ENCODE results near the gene PANX2. TPM values are rescaled to one million over a fixed set of nuclear protein-coding genes. Genes with fewer than 3 reads are reported as not detected.

PANX2 gene
- total and polyA plus RNA-seq, 2 of the 13 experiments (the other 11 are each of a cell fraction or from before 2014, with no cell fraction given), result 0.15 to 1.1 TPM

- TF ChIP-seq, protein P1, sequence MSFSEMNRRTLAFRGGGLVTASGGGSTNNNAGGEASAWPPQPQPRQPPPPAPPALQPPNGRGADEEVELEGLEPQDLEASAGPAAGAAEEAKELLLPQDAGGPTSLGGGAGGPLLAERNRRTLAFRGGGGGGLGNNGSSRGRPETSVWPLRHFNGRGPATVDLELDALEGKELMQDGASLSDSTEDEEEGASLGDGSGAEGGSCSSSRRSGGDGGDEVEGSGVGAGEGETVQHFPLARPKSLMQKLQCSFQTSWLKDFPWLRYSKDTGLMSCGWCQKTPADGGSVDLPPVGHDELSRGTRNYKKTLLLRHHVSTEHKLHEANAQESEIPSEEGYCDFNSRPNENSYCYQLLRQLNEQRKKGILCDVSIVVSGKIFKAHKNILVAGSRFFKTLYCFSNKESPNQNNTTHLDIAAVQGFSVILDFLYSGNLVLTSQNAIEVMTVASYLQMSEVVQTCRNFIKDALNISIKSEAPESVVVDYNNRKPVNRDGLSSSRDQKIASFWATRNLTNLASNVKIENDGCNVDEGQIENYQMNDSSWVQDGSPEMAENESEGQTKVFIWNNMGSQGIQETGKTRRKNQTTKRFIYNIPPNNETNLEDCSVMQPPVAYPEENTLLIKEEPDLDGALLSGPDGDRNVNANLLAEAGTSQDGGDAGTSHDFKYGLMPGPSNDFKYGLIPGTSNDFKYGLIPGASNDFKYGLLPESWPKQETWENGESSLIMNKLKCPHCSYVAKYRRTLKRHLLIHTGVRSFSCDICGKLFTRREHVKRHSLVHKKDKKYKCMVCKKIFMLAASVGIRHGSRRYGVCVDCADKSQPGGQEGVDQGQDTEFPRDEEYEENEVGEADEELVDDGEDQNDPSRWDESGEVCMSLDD (CRISPR knock-in tag; IDR thresholded peaks at IDR 0.05; ENCODE audit: borderline replicate concordance), result peak; percentile 66; the same call in 1 of the 2 replicates
- TF ChIP-seq ZNF205 (CRISPR knock-in tag; IDR thresholded peaks at IDR 0.05), result no peak
- TF ChIP-seq ZNF800 (CRISPR knock-in tag; IDR thresholded peaks at IDR 0.05), result peak; percentile 87; the same call in 1 of the 2 replicates
- TF ChIP-seq, protein P2, sequence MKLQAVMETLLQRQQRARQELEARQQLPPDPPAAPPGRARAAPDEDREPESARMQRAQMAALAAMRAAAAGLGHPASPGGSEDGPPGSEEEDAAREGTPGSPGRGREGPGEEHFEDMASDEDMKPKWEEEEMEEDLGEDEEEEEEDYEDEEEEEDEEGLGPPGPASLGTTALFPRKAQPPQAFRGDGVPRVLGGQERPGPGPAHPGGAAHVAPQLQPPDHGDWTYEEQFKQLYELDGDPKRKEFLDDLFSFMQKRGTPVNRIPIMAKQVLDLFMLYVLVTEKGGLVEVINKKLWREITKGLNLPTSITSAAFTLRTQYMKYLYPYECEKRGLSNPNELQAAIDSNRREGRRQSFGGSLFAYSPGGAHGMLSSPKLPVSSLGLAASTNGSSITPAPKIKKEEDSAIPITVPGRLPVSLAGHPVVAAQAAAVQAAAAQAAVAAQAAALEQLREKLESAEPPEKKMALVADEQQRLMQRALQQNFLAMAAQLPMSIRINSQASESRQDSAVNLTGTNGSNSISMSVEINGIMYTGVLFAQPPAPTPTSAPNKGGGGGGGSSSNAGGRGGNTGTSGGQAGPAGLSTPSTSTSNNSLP (IDR thresholded peaks at IDR 0.05; ENCODE audit: low read depth, low read length), result no peak
- no peak for TF ChIP-seq NKX3-1 (CRISPR knock-in tag; IDR thresholded peaks at IDR 0.05)
- TF ChIP-seq NPAS2 (CRISPR knock-in tag; IDR thresholded peaks at IDR 0.05; ENCODE audit: borderline replicate concordance), result no peak
- TF ChIP-seq, protein P3, sequence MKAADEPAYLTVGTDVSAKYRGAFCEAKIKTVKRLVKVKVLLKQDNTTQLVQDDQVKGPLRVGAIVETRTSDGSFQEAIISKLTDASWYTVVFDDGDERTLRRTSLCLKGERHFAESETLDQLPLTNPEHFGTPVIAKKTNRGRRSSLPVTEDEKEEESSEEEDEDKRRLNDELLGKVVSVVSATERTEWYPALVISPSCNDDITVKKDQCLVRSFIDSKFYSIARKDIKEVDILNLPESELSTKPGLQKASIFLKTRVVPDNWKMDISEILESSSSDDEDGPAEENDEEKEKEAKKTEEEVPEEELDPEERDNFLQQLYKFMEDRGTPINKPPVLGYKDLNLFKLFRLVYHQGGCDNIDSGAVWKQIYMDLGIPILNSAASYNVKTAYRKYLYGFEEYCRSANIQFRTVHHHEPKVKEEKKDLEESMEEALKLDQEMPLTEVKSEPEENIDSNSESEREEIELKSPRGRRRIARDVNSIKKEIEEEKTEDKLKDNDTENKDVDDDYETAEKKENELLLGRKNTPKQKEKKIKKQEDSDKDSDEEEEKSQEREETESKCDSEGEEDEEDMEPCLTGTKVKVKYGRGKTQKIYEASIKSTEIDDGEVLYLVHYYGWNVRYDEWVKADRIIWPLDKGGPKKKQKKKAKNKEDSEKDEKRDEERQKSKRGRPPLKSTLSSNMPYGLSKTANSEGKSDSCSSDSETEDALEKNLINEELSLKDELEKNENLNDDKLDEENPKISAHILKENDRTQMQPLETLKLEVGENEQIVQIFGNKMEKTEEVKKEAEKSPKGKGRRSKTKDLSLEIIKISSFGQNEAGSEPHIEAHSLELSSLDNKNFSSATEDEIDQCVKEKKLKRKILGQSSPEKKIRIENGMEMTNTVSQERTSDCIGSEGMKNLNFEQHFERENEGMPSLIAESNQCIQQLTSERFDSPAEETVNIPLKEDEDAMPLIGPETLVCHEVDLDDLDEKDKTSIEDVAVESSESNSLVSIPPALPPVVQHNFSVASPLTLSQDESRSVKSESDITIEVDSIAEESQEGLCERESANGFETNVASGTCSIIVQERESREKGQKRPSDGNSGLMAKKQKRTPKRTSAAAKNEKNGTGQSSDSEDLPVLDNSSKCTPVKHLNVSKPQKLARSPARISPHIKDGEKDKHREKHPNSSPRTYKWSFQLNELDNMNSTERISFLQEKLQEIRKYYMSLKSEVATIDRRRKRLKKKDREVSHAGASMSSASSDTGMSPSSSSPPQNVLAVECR (CRISPR knock-in tag; IDR thresholded peaks at IDR 0.05; ENCODE audit: borderline replicate concordance), result peak; percentile 31; the same call in 1 of the 2 replicates
- no peak for TF ChIP-seq AGO1 (IDR thresholded peaks at IDR 0.05; ENCODE audit: low read depth, low read length, poor library complexity, severe bottlenecking)
- no peak for TF ChIP-seq CENPBD1 (CRISPR knock-in tag; IDR thresholded peaks at IDR 0.05; ENCODE audit: borderline replicate concordance, low read depth)
- no peak for TF ChIP-seq BRD4 (CRISPR knock-in tag; IDR thresholded peaks at IDR 0.05)
- no peak for TF ChIP-seq ZNF501 (CRISPR knock-in tag; IDR thresholded peaks at IDR 0.05)
- peak; percentile 38; the same call in 1 of the 2 replicates for TF ChIP-seq ZNF768 (CRISPR knock-in tag; IDR thresholded peaks at IDR 0.05)
Measured at GRCh38 chr22:50151571-50152537, 18.7 kb upstream of the PANX2 start (continued).

Measured in HepG2 (cell line).